NK-92 (cell line): ENCODE measurements around the gene DPYSL3.

Experiments used
- DNase-seq: peaks from one replicate; lab custom pipeline; 2025; ENCODE audit not compliant: unreplicated experiment; lab: John Stamatoyannopoulos, UW

Gene DPYSL3

DNA sequence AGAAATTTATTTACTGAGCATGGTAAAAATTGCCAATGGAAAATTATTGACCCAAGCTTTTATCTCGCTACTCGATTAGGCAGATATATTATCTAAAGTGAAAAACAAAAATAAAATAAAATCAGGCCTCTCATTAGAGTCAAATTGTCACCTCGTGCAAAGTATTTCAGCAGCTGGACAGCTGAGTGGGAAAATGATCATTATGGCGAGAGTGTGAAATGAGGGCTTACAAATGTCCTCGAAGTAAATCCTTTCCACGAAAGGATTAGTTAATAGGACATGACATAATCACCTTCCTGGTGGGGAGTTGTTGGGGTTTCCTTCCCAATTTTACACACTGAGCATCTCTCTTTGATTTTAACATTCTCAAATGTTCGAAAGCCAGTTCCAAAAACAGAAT lies 5.4 kb upstream of the DPYSL3 start:
- no peak for DNase-seq

DNA sequence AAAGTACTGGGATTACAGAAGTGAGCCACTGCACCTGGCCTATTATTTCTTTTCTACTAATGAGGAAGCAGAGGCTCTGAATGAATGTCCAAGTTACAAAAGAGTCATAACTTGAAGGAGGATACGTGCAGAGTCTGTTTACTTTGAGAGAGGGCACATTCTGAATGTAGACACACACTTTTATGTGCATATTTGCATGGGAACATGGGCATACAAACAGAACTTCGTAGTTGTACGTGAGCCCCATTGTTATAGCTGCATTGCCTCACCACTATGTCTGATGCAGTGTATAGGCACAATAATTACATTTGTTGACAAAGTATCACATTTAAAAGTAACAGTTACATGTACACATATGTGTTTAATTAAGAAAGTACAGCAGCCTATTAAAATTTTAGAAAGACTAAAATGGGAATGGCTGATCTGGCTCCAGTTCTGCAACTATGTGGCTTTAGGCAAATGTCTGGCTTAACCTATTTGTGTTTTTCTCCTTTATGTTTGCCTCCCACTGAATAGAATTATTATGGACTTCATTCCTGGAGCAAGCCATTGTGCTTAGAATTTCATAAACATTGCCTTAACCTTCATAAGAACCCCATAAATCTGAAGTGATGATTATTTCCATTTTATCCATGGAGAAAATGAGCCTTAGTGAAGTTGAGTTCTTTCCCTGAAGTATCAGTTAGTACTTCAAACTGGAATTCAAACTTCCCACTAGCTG lies 3.0 kb upstream of the DPYSL3 start:
- no peak for DNase-seq

DNA sequence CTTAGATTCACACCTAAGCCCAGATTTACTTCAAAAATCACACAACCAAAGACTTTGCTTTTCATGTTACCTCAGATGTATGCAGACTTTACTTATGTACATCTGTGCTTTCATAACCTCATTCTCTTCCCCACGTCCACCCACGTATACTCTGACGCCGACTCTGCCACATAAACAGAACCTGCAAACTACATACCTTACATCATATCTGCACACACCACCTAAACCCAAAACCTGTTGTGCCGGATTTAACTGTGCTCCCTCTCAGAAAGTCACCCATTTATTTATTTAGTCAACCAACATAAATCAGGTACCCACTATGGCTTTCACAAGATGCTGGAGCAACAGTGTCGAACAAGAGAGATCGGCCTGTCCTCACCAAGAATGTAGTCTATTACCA lies 1.0 kb upstream of the DPYSL3 start:
- no peak for DNase-seq

DNA sequence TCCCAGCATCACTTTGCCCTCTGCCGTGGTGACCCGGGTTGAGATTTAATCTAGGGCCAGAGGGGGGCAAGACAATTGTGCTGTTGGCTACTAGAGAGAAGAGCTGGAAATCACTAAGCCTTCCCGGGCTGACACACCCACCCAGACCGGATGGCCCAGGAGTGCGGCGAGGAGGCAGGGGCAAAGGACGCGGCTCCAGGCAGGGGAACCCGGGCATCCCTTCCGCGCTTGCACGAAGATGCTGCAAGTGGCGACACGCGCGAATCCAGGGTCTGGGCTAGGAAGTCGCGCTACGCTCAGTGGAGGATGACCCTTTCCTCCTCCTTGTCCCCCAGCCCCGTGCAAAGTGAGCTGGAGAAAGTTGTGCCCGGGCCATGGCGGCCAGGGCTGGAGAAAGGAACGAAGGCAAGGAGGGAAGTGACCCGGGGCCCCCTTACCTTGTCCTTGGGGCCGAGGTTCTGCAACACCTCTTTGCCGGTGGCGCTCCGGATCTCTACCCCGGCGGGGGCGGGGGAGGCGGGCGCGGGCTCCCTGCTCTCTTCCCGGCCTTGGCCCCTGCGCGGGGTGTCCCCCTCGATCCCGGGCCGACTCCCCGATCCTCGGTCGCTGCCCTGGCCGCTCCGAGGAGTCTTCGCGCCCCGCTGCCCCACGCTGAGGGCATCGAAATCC lies 693 bp downstream of the DPYSL3 start:
- DNase-seq: no peak

DNA sequence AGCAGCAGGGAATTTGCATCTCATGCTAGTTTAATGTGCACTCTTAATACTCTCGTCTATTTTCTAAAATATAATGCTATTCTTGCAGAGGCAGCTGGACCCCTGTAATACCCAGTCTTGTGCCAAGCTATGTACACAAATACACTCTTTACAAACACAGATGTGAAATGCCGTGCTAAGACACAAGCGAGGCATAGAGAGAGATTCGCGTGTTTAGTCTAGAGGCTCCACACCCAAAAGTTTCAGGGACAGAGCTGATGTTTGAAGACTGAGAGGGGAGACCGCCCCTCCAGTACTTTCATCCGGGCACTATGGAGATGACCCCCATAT lies 1.2 kb downstream of the DPYSL3 start:
- DNase-seq: no peak

DNA sequence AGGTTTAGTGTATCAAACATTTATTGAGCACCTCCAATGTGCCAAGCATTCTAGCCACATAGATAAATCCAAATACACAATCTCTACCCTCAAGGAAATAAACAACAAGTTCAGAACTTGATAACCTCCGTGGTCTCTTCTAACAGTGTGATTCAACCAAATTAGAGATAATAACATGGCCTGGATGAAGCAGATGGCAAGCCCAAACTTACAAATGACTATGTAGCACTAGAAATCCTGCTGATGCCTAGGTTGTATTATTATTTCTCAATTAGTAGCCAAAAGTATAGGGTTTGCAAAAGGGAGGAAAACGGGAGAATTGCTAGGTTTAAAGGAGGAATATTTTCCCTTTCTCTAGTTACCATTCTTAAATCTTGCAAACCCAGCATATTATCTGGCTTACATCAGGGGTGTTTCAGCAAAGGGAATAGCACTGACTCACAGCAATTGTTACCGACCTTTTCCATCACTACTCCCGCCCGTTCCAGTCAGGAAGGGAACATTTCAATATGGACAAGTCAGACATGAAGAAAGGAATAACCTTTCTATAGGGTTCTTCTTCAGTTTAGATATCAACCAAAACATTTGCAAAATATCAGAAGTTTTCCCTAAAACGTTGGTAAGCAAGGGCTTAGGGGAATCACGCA lies 2.3 kb downstream of the DPYSL3 start:
- DNase-seq: no peak

DNA sequence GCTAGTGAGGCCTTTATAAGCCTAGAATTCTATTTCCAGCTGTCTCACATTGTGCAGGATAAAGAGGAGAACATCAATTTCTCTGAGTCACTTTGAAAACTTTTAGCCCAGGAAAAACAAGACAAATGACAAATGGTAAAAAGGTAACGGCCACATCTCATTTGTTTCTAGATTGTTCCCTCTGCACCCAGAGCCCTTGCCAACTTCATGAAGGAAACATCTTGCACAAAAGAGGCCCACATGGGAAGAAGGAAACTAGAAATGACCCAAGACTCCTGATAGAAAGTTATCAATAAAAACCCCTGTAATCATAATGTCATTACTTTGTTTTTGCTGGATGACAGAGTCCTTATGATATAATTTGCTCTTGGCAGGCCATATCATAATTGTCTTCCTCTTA lies 5.3 kb downstream of the DPYSL3 start:
- no peak for DNase-seq

DNA sequence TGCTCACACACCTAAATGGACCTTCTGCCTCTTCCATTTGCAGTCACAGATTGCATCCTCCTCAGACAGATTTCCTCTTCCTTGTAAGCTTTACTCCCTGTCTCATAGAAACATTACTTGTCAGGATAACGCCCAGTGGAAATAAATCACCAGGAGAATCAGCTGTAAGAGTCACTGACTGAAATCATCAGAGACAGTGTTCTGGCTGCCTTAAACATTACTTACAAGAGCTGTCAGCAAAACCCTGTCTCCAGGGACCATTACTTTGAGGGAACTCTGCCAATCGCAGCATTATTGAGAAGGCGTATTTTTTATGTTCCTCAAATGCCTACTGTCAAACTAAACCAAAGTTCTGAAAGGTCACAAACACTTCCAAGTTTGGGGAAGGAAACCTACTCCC lies 5.9 kb downstream of the DPYSL3 start:
- DNase-seq: no peak

DNA sequence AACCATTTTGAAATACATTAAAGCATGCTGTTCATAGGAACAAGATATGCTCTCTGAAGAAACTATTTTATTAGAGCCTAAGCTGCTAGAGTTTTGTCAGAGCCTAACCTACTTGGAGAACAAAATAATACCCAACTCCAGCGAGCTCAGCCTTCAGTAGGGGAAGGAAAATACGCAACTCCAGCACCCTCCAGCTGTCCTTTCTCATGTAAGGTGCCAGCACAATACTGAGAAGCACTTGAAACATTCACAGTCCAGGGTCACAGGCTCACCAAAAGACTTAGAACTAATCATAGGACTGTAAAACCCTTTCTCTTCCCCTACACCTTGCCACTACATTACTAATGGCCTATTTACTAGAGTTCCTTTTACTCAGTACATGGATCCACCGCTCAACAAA lies 18.9 kb downstream of the DPYSL3 start:
- no peak for DNase-seq

DNA sequence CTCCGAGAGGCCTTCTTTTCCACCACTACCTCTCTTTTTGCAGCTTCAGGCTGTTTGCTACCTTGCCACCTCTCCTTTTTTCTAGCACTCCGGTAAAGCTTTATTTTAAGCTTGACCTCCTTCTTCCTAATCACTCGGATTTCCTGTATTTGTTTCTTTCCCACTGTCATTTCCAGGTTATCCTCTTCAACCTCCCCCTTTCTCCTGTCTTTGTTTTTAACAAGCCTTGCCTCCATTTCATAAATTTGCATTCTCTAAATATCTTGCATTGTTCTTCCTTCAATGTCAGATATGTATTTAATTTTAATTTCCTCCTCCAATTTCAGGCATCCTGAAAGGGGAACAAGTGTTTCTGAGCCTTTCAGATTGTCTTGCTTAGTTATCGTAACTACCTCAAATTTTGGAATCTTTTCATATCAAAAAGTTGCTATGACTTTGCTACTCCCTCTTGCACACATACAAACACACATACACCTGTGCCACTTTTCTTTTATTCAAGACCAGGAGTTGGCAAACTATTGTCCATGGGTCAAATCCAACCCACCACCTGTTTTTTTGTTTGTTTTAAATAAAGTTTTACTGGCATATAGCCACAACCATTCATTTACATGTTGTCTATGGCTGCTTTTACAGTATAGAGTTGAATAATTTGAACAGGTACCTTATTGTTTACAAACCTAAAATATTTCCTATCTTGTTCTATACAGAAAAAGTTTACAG lies 22.7 kb downstream of the DPYSL3 start:
- no peak for DNase-seq

DNA sequence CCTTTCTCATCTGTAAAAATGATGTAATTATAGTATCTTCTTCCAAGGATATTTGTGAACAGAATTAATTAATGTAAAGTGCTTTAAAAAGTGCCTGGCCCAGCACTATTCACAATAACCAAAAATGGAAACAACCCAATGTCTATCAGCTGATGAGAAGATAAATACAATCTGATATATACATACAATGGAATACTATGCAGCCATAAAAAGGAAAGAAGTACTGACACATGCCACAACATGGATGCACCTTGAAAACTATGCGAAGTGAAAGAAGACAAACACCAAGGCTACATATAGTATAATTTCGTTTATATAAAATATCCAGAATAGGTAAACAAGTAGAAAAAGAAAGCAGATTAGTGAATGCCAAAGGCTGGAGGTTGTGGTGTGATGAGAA lies 24.1 kb downstream of the DPYSL3 start:
- no peak for DNase-seq

DNA sequence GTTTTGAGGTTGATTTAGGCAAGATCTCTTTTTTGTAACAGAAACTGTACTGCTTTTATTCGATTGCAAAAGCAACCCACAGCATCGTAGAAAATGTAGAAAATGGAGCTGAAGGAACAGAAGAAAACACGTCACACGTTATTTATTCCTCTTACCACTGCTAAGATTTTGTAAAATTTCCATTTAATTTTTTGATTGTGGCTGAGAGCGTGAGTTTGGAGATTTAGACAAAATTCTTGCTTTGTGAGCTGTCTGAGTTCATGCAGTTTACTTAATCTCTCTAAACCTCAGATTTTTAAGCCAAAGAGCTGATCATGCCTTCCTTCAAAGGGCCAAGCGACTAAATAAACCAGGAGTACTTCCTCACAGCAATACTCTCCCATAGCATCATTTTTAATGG lies 24.8 kb downstream of the DPYSL3 start:
- DNase-seq: no peak

DNA sequence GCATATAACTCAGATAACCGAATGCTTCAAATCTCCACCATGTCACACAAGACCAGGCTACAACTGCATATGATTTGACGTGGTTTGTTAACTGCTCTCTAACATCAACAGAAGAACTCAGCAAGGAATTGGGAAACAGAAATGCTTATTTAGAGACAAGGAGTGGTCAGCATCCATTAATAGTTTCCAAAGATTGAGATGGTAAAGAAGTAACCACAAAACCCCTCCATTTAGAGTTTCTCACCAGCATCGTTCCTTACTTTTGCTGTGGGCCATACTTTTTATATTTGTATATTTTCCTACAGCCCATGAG lies 25.2 kb downstream of the DPYSL3 start:
- no peak for DNase-seq

DNA sequence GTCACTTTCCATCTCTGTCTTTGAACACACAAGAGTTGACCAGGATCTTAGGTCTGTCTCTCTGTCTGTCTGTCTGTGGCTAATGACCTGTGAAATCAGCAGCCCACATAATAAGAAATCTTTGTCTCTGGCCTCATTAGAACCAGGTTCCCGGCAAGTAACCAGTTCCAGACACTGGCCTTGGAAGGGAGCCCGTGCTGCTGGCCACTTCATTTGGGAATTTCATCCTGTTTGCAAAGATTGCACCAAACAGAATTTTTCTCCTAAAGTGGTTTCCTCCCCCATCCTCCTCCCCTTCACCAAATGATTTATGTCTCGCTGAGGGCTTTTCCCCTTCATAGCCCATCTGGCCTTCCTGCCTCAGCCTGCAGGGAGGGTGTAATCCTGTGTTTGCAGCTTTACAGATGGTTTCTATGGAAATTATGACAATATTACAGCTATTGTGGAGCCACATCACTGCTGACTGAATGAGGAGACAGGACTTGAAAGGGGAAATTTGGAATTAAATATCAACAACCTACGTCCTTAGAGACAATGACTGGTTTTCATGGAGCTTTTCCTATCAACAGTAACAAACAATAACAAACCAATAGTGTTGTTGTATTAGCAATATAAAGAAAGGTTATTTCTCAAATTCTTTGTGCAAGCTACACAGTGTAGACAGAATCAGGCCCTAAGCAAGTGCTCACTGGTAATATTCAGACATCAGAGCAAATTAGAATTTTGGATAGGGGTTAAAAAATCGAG lies 25.7 kb downstream of the DPYSL3 start:
- DNase-seq: no peak

DNA sequence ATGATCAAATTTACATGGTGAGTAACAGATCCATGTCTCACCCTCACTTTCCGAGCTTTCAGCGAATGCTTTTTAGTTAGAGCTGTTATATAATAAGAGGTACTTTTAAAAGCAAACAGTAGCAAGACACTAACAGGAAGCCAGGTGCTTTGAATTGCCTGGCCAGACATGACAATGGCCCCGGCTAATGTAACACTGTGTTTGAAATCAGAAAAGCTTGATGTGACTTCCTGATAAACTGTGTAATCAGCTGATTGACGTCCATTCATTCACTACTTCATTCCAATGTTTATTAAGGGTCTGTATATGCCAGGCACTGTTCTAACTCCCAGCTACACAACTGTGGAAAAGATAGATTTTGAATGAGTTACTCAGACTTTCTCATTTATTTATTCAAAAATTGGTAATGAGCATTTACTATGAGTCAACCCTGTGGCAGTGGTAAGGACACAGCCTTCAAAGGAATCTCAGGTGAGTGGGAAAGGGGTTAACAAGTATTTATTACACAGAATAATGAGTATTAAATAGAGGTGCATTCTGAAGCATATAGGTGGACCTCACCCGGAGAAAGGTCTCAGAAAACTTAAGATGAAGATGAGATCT lies 26.6 kb downstream of the DPYSL3 start:
- no peak for DNase-seq

DNA sequence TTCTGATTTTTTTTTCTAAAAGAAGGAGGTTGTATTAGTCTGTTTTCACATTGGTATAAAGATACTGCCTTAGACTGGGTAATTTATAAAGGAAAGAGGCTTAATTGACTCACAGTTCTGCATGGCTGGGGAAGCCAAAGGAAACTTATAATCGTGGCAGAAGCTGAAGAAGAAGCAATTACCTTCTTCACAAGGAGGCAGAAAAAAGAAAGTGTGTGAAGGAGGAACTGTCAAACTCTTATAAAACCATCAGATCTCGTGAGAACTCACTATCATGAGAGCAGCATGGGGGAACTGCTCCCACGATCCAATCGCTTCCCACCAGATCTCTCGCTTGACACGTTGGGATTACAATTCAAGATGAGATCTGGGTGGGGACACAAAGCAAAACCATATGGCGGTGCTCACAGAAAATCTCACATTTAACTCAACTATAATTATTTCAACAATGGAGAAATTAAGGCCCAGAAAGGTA lies 27.1 kb downstream of the DPYSL3 start:
- no peak for DNase-seq

DNA sequence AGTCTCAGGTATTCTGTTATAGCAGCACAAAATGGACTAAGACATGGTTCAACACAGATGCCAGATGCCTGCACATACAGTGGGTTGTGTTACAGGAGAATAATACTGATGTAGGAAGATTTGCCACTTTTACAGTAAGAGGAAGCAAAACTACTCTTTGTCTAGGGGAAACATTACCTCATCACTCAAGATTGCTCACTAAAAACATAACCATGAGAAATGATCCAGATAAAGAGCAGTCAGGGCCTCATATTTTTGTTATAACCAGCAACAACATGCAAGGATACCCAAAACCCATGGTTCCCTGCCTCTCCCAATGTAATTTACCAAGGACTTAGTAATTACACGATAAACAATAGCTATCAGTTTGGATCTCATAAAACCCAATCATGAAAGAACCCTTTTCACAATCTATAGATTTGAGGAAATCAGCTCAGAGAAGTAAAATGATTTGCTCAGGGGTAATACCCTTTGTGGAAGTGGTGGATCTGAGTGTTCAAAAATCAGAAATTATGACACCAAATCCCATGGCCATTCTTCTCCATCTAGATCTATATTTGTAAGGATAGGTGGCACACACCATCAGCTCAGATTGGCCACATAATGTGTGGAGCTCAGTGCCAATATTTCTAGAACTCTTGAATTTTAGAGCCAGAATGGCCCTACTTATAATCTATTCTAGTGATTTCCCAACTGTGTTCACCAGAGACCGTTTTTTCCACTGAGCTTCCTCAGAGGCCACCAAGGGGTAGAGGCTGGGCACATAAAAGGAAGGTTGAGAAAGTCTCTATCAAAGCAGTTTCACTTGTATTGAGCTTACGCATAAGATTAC lies 27.8 kb downstream of the DPYSL3 start:
- no peak for DNase-seq

DNA sequence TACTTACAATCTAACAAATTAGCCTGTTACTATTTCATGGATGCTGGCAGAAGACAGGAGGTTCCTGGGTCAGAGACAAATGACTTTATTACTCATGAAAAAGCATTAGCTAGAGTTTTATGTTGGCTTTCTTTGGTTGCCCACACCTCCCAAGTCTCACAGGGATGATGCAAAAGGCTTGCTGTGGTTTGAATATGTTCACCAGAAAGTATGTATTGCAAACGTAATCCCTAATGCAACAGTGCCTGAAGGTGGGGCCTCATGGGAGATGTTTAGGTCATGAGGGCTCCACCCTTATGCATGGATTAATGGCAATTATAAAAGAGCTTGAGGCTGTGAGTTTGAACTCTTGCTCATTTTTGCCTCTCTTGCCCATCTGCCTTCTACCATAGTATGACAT lies 28.5 kb downstream of the DPYSL3 start:
- no peak for DNase-seq

DNA sequence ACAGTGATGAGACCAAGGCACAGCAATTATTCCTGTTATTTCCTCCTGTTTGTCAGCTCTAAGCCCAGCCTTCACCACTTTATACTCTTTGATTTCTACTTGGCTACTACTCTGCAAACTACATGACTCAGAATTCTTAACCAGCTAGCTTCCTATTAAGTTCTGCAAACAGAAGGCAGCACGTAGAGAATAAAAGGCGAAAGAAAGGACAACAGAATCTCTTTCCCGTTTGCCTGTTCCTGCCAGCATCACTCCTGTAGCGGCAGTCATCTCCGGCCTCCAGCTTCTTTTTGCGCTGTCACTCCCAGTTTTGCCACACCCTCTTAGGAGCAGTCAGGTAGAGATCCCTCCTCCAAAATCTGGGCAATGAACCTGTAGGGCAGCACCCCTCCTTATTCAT lies 29.9 kb downstream of the DPYSL3 start:
- DNase-seq: no peak

DNA sequence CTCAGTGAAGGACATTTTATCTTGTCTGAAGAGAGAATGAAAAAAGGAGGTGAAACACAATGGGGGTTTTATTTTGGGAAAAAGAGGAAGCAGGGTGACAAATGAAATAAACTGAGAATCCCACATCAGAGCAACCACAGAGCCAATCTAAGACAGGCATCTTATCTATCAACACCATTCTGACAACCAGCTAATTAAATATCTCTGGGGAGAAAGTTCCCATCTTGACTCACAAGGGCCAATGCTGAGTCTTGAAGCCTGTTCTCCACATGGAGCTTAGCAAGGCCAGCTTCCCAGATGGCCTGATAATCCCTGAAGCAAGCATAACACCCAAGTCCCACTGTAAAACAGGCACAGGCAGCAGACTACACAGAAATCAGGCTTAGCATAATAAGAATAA lies 30.4 kb downstream of the DPYSL3 start:
- no peak for DNase-seq
